CD1c-positive myeloid dendritic cell (primary cell): ENCODE measurements around the gene GFOD2.

Experiments
- DNase-seq: peaks from one replicate; pipeline ENCODE4 v3.0.0-alpha.2; 2016; ENCODE audit errors: extremely low spot score

The GFOD2 gene

GRCh38 chr16:67731753-67732095 is 12.6 kb upstream of the GFOD2 start:
- DNase-seq, result no peak

GRCh38 chr16:67731071-67731752 is 12.1 kb upstream of the GFOD2 start:
- no peak for DNase-seq

GRCh38 chr16:67730326-67730725 is 11.2 kb upstream of the GFOD2 start:
- no peak for DNase-seq

- DNase-seq, result no peak
Observed at GRCh38 chr16:67729636-67730248, 10.6 kb upstream of the GFOD2 start.

- no peak for DNase-seq
Observed at GRCh38 chr16:67727521-67728485, 8.7 kb upstream of the GFOD2 start.

GRCh38 chr16:67726106-67727034 is 7.3 kb upstream of the GFOD2 start:
- no peak for DNase-seq

GRCh38 chr16:67723911-67724305 is 4.8 kb upstream of the GFOD2 start:
- DNase-seq, result no peak

GRCh38 chr16:67723151-67723910 is 4.2 kb upstream of the GFOD2 start:
- no peak for DNase-seq

- no peak for DNase-seq
Observed at GRCh38 chr16:67720236-67720635, 1.1 kb upstream of the GFOD2 start.

- DNase-seq, result peak; percentile 55
Observed at GRCh38 chr16:67719778-67720144, 645 bp upstream of the GFOD2 start.

GRCh38 chr16:67718668-67719047 is 458 bp downstream of the GFOD2 start:
- DNase-seq, result no peak

GRCh38 chr16:67716097-67716496 is 3.0 kb downstream of the GFOD2 start:
- no peak for DNase-seq

GRCh38 chr16:67714522-67714921 is 4.6 kb downstream of the GFOD2 start:
- DNase-seq, result no peak

- DNase-seq, result no peak
Observed at GRCh38 chr16:67713647-67714273, 5.4 kb downstream of the GFOD2 start.

GRCh38 chr16:67710607-67711006 is 8.5 kb downstream of the GFOD2 start:
- no peak for DNase-seq

- DNase-seq, result no peak
Observed at GRCh38 chr16:67709050-67709449, 10.1 kb downstream of the GFOD2 start.

- DNase-seq, result no peak
Observed at GRCh38 chr16:67708368-67708771, 10.7 kb downstream of the GFOD2 start.

GRCh38 chr16:67707790-67708189 is 11.3 kb downstream of the GFOD2 start:
- DNase-seq, result no peak

- DNase-seq, result no peak
Observed at GRCh38 chr16:67707210-67707609, 11.9 kb downstream of the GFOD2 start.

- DNase-seq, result no peak
Observed at GRCh38 chr16:67704110-67704509, 15.0 kb downstream of the GFOD2 start.
